Iris pigment epithelial cell (primary cell): ENCODE data around the gene ANAPC16.
"Not testable (repeated sequence)": the region's sequence is repeated elsewhere in the genome, so short reads cannot be mapped to it uniquely, and the experiment has no call there.

Source experiments
- DNase-seq: peaks from one replicate; pipeline ENCODE4 v3.0.0-alpha.2; 2011; ENCODE audit warnings: low read depth

Gene ANAPC16

GRCh38 chr10:72278668-72279393 lies 63.0 kb downstream of the ANAPC16 start:
- no peak for DNase-seq

- DNase-seq: not testable (repeated sequence)
Measured at GRCh38 chr10:72279587-72279986, 63.8 kb downstream of the ANAPC16 start.

GRCh38 chr10:72283131-72283530 lies 67.3 kb downstream of the ANAPC16 start:
- no peak for DNase-seq
